Stimulated activated CD8-positive, alpha-beta memory T cell treated with anti-CD3 and anti-CD28 coated beads, Interleukin-7, amount 100 ng/mL, for 24 hours (primary cell): ENCODE results near the gene ATOSA.

Source experiments
- DNase-seq: peaks from one replicate; pipeline ENCODE4 v3.0.0-alpha.2; 2020; ENCODE audit warnings: low read depth

ATOSA gene

DNA sequence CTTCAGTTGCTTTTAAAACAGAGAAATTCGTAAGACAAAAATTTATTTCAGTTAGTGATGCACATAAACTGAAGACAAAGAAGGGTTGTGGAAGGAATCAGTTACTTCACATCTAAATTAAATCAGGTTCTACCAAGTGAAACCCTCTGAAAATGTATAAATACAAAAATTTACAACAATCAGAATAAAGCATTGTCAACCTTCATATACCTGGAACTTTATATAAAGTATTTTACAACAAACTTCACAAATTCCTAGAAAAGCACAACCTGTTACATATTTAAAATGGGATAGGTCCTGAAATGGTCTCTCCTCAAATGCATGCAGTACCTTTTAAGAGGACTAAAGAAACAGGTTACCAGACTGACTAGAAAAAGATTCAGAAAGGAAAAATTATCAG is 26.9 kb downstream of the ATOSA start:
- no peak for DNase-seq

DNA sequence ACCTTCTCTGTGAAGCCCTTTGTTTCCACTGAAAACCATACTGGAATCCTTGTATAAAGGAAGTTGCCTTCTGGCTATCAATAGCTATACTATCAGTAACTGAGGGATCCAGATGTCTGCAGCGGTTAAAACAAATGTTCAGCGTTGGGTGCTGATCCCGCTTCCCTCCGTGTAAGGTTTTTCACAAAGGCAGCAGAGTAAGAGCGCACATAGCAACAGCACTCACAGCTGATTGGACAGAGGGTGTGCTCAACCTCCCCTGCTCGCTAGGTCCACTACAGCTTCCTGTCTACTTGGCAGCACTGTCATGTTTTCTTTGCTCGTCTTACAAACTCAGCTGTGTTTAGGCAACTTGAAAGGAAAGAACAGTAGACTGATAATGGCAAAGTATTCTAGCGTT is 27.3 kb downstream of the ATOSA start:
- DNase-seq, result no peak

DNA sequence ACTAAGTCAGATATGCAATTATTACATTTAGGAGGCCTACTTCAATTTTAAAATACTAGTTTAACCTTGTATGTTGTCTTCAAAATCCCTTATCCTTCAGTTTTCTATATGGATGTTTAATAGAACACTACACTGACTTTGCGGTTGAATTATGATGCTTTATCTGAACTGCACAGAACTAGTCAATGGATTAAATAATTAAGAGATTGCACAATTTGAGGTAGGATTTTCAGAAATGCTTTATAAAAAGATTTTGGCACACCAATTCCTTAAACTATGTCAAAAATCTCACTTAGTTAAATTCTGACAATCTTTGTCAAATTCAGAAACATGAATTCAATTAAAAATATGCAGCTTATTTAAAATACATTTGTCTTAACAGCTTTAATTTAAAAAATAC is 28.1 kb downstream of the ATOSA start:
- no peak for DNase-seq

DNA sequence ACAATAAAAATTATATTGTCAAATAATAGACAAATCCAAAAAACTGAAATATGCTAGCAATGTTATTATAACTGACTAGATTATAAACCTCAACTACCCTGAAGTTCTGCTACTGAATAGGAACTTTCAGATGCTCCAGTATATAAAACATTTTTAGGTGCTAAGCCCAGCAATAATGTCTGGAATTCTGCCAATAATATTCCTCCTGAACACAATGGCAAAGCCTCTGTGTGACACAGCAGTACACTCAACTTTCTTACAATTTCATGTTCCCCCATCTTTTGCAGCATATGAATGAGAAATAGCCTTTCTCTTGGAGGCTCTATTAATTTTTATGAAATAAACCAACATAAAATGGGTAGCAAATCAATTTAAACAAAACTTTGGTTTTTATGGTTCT is 29.5 kb downstream of the ATOSA start:
- no peak for DNase-seq

DNA sequence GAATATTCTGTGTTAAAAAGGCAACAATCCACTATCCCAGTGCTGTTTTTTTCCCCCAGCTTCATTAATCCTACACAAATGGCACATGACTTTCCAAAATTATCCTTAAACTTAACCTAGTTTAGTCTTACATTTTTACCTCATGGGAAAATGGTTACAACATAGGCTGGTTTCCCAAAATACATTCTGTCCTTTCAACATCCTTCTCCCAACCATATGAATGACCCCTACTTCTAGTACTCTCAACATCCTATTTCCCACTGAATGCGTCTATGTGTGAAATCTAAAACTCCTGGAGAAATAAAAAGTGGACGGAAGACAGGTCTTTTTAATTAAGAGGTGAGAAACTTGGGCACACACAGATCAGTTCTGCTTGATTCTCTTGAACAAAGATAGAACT is 33.3 kb downstream of the ATOSA start:
- no peak for DNase-seq

DNA sequence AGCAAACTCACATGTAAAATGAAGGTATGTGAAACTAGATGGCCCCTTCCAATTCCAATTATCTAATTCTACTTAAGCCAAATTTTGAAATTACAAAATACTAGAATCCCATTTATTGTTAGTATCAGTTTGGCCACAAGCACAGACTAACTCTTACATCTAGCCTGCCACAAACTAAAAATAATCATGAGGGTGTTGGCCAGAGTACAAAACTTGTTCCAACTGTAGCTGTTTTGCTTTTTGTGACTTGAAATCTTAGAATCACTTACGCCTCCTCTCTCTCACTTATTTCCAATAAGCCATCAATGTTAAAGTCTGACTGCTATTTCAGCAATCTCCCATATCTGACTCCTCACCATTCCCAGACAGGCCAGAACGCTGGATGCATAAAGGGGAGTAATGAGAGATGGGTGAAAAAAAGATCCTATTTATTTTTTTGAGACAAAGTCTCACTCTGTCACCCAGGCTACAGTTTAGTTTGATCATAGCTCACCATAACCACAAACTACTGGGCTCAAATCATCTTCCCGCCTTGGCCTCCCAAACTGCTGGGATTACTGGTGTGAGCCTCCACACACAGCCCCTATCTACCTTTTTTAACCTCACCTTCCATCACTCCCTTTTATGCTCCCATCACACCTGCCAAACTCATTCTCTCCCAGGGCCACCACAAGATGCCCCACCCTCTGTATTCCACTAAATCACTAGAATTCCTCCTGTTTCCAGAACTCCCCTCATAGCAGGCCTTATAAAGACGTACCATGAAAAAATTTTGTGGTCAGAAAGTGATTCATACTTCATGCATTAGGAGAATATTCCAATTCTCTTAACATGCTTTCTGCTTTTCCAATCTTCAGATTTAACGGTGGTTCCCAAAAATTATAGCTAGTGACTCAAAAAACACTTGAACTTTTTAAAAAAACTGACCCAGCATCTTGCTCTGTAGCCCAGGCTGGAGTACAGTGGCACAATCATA is 36.5 kb downstream of the ATOSA start:
- no peak for DNase-seq

DNA sequence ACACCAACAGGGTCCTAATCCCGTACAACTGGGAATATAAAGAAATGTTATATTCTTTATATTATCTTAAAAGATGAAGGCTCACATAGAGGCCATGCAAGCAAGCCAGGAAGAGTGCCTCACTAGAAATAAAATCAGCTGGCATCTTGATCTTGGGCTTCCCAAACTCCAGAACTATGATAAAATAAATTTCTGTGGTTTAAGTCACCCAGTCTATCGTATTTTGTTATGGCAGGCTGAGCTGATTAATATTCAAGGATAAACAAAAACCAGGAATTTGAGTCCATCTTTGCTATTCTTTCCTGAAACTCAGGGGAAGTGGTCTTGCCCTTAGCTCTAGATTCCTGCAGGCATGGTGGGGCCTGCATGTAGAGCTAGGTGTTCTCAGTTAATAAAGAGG is 42.7 kb downstream of the ATOSA start:
- no peak for DNase-seq

DNA sequence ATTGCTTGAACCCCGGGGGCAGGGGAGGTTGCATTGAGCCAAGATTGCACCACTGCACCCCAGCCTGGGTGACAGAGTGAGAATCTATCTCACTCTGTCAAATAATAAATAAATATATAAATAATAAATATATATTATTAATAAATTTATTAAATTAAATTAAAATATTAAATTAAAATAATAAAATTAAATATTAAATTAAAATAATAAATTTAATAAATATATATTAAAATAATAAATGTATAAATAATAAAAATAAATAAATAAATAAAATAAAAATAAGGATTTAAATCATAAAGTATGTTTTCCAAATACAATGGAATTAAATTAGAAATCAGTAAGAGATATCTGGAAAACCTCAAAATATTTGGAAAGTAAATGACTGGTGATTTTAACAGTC is 43.3 kb downstream of the ATOSA start:
- DNase-seq, result no peak
